Loucy (cell line): ENCODE results near the gene VKORC1.

Source experiments
- EZH2phosphoT487 ChIP-seq: fragments of 200-600 bp; IDR thresholded peaks from 2 replicates; pipeline ENCODE4 v1.6.1; 2018; ENCODE audit warnings: antibody characterized with exemption, mild to moderate bottlenecking, moderate library complexity, borderline replicate concordance
- TF ChIP-seq, protein P1 (sequence below): fragments of 200-600 bp; sonication (generic); conservative IDR thresholded peaks from 2 replicates; pipeline ENCODE4 v1.5.1; 2014; ENCODE audit warnings: mild to moderate bottlenecking, antibody characterized with exemption, low read length

DNA sequence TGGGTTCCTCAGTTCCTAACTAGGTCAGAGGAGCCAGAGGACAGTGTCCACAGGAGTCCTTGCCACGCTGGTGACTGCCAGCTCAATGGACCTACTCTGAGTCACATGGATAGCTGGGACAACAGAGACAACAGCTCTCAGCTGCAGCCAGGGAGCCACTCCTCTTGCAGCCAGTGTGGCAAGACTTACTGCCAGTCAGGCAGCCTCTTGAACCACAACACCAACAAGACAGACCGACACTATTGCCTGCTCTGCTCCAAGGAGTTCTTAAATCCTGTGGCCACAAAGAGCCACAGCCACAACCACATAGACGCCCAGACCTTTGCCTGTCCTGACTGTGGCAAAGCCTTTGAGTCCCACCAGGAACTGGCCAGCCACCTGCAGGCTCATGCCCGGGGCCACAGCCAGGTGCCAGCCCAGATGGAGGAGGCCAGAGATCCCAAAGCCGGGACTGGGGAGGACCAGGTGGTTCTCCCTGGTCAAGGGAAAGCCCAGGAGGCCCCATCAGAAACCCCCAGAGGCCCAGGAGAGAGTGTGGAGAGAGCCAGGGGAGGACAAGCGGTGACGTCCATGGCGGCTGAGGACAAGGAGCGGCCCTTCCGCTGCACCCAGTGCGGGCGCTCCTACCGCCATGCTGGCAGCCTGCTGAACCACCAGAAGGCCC is 13.7 kb downstream of the VKORC1 start:
- TF ChIP-seq, protein P1, sequence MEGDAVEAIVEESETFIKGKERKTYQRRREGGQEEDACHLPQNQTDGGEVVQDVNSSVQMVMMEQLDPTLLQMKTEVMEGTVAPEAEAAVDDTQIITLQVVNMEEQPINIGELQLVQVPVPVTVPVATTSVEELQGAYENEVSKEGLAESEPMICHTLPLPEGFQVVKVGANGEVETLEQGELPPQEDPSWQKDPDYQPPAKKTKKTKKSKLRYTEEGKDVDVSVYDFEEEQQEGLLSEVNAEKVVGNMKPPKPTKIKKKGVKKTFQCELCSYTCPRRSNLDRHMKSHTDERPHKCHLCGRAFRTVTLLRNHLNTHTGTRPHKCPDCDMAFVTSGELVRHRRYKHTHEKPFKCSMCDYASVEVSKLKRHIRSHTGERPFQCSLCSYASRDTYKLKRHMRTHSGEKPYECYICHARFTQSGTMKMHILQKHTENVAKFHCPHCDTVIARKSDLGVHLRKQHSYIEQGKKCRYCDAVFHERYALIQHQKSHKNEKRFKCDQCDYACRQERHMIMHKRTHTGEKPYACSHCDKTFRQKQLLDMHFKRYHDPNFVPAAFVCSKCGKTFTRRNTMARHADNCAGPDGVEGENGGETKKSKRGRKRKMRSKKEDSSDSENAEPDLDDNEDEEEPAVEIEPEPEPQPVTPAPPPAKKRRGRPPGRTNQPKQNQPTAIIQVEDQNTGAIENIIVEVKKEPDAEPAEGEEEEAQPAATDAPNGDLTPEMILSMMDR, result no peak
- no peak for TF ChIP-seq EZH2phosphoT487
